SK-N-SH (cell line): ENCODE measurements around the gene ERAP2.

Experiments used
- CHD2 ChIP-seq: fragments of 150-350 bp; IDR thresholded peaks from 2 replicates; pipeline ENCODE4 v1.6.1; 2018; ENCODE audit warnings: low read length; ENCODE audit not compliant: partially characterized antibody
- EP300 ChIP-seq, 2 experiments: IDR thresholded peaks; 2 replicates each; pipeline versions ENCODE4 v1.4.0 to v1.6.1; 2012; ENCODE audit warnings: borderline replicate concordance in 1 of 2, low read depth in 1 of 2, low read length in 1 of 2
- EZH2phosphoT487 ChIP-seq: fragments of 200-600 bp; sonication (generic); IDR thresholded peaks from 2 replicates; pipeline ENCODE4 v1.6.1; 2017; ENCODE audit warnings: low read depth, mixed run types, mild to moderate bottlenecking, antibody characterized with exemption, moderate library complexity, borderline replicate concordance
- MXI1 ChIP-seq: IDR thresholded peaks from 2 replicates; pipeline ENCODE4 v1.6.1; 2012; ENCODE audit warnings: mild to moderate bottlenecking, low read depth, low read length, improper control_type of control experiment
- NFIC ChIP-seq: IDR thresholded peaks from 2 replicates; pipeline ENCODE4 v1.4.0; 2012; ENCODE audit warnings: borderline replicate concordance
- POLR2AphosphoS5 ChIP-seq: IDR thresholded peaks from 2 replicates; pipeline ENCODE4 v1.6.1; 2012; ENCODE audit warnings: low read depth, low read length
- RAD21 ChIP-seq: IDR thresholded peaks from 2 replicates; pipeline ENCODE4 v1.6.1; 2012; ENCODE audit warnings: mild to moderate bottlenecking, low read length
- RCOR1 ChIP-seq: fragments of 150-350 bp; IDR thresholded peaks from 2 replicates; pipeline ENCODE4 v1.6.1; 2017; ENCODE audit warnings: antibody characterized with exemption, low read length
- SIN3A ChIP-seq: IDR thresholded peaks from 2 replicates; pipeline ENCODE4 v1.6.1; 2012; ENCODE audit warnings: low read depth, mild to moderate bottlenecking, low read length, moderate library complexity, borderline replicate concordance
- SMC3 ChIP-seq: IDR thresholded peaks from 2 replicates; pipeline ENCODE4 v1.6.1; 2012; ENCODE audit warnings: low read depth, low read length, improper control_type of control experiment
- TF ChIP-seq, protein P1 (sequence below): fragments of 200-600 bp; sonication (generic); IDR thresholded peaks from 2 replicates; pipeline ENCODE4 v1.6.1; 2017; ENCODE audit warnings: antibody characterized with exemption, mild to moderate bottlenecking, moderate library complexity
- TF ChIP-seq, protein P2 (sequence below): IDR thresholded peaks from 2 replicates; pipeline ENCODE4 v1.4.0; 2012; ENCODE audit warnings: low read depth, borderline replicate concordance
- TF ChIP-seq, protein P3 (sequence below): IDR thresholded peaks from 2 replicates; pipeline ENCODE4 v1.4.0; 2012; ENCODE audit warnings: low read depth, borderline replicate concordance

DNA sequence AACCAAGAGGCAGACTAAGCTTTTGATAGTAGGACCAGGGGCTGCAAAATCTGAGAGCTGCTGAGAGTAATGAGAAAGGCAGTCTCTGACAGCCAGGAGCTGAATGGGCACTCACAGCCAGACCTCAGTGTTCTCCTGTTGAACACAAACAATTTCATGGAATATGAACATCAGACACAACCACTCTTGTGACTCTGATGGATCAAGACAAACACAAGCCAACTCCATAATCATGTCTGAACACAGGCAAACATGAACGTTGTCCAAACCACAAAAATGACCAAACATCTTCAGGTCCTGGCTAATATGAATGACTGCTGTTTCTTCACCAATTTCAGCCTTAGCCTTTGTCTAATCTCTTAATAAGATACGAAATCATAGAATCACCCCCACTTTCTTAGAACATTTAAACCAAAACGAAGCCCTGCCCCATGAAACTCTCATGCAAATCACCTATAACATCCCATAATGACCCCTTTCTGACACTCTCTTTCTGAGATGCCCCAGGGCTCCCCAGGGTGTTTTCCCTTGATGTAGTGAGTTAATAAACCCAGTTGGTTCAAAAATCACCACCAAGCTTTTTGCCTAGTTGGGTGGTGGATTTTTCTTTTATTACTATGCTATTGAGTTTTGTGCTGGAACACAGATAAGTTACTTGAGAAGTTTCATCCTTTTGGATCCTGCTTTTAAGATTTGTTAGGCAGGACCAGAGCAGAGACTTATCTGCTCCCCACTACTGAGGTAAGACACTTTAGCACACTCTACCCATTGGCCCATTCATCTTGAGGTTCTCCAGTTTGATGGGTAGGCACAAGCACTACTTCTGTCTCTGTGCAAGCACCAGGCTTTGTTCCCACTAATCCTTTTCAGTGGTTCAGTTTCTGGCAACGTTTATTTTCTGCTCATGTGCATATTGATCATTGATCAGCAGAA is 5.9 kb upstream of the ERAP2 start:
- TF ChIP-seq, protein P1, sequence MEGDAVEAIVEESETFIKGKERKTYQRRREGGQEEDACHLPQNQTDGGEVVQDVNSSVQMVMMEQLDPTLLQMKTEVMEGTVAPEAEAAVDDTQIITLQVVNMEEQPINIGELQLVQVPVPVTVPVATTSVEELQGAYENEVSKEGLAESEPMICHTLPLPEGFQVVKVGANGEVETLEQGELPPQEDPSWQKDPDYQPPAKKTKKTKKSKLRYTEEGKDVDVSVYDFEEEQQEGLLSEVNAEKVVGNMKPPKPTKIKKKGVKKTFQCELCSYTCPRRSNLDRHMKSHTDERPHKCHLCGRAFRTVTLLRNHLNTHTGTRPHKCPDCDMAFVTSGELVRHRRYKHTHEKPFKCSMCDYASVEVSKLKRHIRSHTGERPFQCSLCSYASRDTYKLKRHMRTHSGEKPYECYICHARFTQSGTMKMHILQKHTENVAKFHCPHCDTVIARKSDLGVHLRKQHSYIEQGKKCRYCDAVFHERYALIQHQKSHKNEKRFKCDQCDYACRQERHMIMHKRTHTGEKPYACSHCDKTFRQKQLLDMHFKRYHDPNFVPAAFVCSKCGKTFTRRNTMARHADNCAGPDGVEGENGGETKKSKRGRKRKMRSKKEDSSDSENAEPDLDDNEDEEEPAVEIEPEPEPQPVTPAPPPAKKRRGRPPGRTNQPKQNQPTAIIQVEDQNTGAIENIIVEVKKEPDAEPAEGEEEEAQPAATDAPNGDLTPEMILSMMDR: no peak
- TF ChIP-seq SIN3A (no peak), SMC3 (no peak), POLR2AphosphoS5 (no peak), RCOR1 (no peak), RAD21 (no peak), MXI1 (no peak), CHD2 (no peak), EZH2phosphoT487 (no peak), EP300 (IDR thresholded peaks at IDR 0.05; ENCODE audit: borderline replicate concordance in 1 of 2, low read depth in 1 of 2, low read length in 1 of 2) (no peak), NFIC (no peak)
- TF ChIP-seq, protein P2, sequence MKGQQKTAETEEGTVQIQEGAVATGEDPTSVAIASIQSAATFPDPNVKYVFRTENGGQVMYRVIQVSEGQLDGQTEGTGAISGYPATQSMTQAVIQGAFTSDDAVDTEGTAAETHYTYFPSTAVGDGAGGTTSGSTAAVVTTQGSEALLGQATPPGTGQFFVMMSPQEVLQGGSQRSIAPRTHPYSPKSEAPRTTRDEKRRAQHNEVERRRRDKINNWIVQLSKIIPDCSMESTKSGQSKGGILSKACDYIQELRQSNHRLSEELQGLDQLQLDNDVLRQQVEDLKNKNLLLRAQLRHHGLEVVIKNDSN: no peak
- TF ChIP-seq, protein P3, sequence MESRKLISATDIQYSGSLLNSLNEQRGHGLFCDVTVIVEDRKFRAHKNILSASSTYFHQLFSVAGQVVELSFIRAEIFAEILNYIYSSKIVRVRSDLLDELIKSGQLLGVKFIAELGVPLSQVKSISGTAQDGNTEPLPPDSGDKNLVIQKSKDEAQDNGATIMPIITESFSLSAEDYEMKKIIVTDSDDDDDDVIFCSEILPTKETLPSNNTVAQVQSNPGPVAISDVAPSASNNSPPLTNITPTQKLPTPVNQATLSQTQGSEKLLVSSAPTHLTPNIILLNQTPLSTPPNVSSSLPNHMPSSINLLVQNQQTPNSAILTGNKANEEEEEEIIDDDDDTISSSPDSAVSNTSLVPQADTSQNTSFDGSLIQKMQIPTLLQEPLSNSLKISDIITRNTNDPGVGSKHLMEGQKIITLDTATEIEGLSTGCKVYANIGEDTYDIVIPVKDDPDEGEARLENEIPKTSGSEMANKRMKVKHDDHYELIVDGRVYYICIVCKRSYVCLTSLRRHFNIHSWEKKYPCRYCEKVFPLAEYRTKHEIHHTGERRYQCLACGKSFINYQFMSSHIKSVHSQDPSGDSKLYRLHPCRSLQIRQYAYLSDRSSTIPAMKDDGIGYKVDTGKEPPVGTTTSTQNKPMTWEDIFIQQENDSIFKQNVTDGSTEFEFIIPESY: no peak
